Endothelial cell of umbilical vein (primary cell): Measurements from ENCODE around the gene PROX1. TPM values are rescaled to one million over a fixed set of nuclear protein-coding genes. Genes with fewer than 3 reads are reported as not detected.

Experiments
- BruUV-seq: library from RNA; stranded (reverse); fragments of 400-500 nt; replicated peaks from 2 replicates; lab custom pipeline; 2021; lab: Mats Ljungman, UMichigan
- CTCF ChIA-PET: fragments of 300-600, 350-600 bp; sonication (Branson Sonifier 250); formaldehyde crosslinking; loops from one replicate; lab custom pipeline; 2021; ENCODE audit warnings: antibody characterized with exemption, inconsistent platforms; lab: Charles Lee
- POLR2A ChIA-PET: fragments of 300-600, 350-600 bp; sonication (Branson Sonifier 250); formaldehyde crosslinking; loops from one replicate; lab custom pipeline; 2021; ENCODE audit warnings: antibody characterized with exemption, inconsistent platforms; lab: Charles Lee
- DNase-seq: peaks from one replicate; pipeline ENCODE4 v3.0.0-alpha.2; 2011; ENCODE audit warnings: low read depth, low spot score
- FAIRE-seq: peaks from 2 replicates; lab custom pipeline; 2011; peaks lifted over from hg19 to GRCh38; lab: Jason Lieb, UNC
- H2AFZ ChIP-seq: 2 replicates; pipeline ENCODE4 v1.6.0; 2012; ENCODE audit warnings: low read depth, low read length, control low read depth, inconsistent platforms
- H3K27ac ChIP-seq: 2 replicates; pipeline ENCODE4 v1.5.1; 2011; ENCODE audit warnings: low read depth, mild to moderate bottlenecking, control low read depth, low read length, moderate library complexity; ENCODE audit not compliant: insufficient read depth
- H3K27me3 ChIP-seq, 2 experiments: 2 replicates each; pipeline versions ENCODE4 v1.6.0 to v1.6.1; 2011; ENCODE audit warnings: low read length in 2 of 2, mixed read lengths in 1 of 2; ENCODE audit not compliant: control insufficient read depth in 2 of 2, insufficient read depth in 2 of 2
- H3K36me3 ChIP-seq, 2 experiments: 2 replicates in 1 of 2; 3 replicates in 1 of 2; pipeline ENCODE4 v1.5.1; 2011; ENCODE audit warnings: low read length in 2 of 2, mild to moderate bottlenecking in 1 of 2, moderate library complexity in 1 of 2; ENCODE audit not compliant: control insufficient read depth in 2 of 2, insufficient read depth in 2 of 2; ENCODE audit errors: extremely low read depth in 1 of 2
- H3K4me1 ChIP-seq: 3 replicates; pipeline ENCODE4 v1.5.1; 2011; ENCODE audit warnings: mild to moderate bottlenecking, low read length; ENCODE audit not compliant: control insufficient read depth, insufficient read depth; ENCODE audit errors: extremely low read depth
- H3K4me2 ChIP-seq: 2 replicates; pipeline ENCODE4 v1.6.1; 2011; ENCODE audit warnings: low read length, control low read depth, mixed read lengths; ENCODE audit not compliant: insufficient read depth
- H3K4me3 ChIP-seq, 3 experiments: fragments of 200-600 bp in 1 of 3; sonication (generic), shearing (Covaris generic) in 1 of 3; replicated peaks in 1 of 3; 2 replicates each; pipeline ENCODE4 v1.5.1; 2011 to 2016; ENCODE audit warnings: control low read depth in 3 of 3, low read length in 3 of 3, mild to moderate bottlenecking in 2 of 3, inconsistent platforms in 1 of 3, low read depth in 1 of 3, moderate library complexity in 1 of 3; ENCODE audit not compliant: insufficient read depth in 1 of 3
- H3K79me2 ChIP-seq: 2 replicates; pipeline ENCODE4 v1.6.0; 2012; ENCODE audit warnings: low read length, inconsistent platforms; ENCODE audit not compliant: control insufficient read depth, insufficient read depth
- H3K9ac ChIP-seq: replicated peaks from 2 replicates; pipeline ENCODE3; 2011; ENCODE audit warnings: low read length, control low read depth; ENCODE audit not compliant: insufficient read depth; ENCODE audit errors: extremely low read depth
- H3K9me1 ChIP-seq: replicated peaks from 3 replicates; pipeline ENCODE4 v1.6.0; 2011; ENCODE audit warnings: mild to moderate bottlenecking, low read length; ENCODE audit not compliant: control insufficient read depth, insufficient read depth; ENCODE audit errors: extremely low read depth
- H3K9me3 ChIP-seq: replicated peaks from 2 replicates; pipeline ENCODE4 v1.5.1; 2012; ENCODE audit warnings: low read length, inconsistent platforms; ENCODE audit not compliant: control insufficient read depth, insufficient read depth
- H4K20me1 ChIP-seq: replicated peaks from 2 replicates; pipeline ENCODE3; 2011; ENCODE audit warnings: mild to moderate bottlenecking, low read length; ENCODE audit not compliant: control insufficient read depth, insufficient read depth; ENCODE audit errors: extremely low read depth
- EZH2 ChIP-seq: IDR thresholded peaks from 2 replicates; pipeline ENCODE4 v1.6.1; 2012; ENCODE audit warnings: borderline replicate concordance, low read depth, mild to moderate bottlenecking, moderate library complexity, low read length, inconsistent platforms; ENCODE audit not compliant: severe bottlenecking
- FOS ChIP-seq: IDR thresholded peaks from 2 replicates; pipeline ENCODE4 v1.6.1; 2011; ENCODE audit warnings: mild to moderate bottlenecking, low read length, moderate library complexity, borderline replicate concordance; ENCODE audit not compliant: insufficient read depth
- GATA2 ChIP-seq: IDR thresholded peaks from 2 replicates; pipeline ENCODE4 v1.7.0; 2011; ENCODE audit warnings: low read depth, mild to moderate bottlenecking, moderate library complexity, mixed read lengths, low read length; ENCODE audit not compliant: insufficient read length, insufficient read depth
- JUN ChIP-seq: IDR thresholded peaks from 2 replicates; pipeline ENCODE4 v1.6.1; 2011; ENCODE audit warnings: borderline replicate concordance, low read depth; ENCODE audit not compliant: insufficient read length, insufficient read depth
- MAX ChIP-seq: IDR thresholded peaks from 2 replicates; pipeline ENCODE4 v1.6.1; 2011; ENCODE audit not compliant: insufficient read depth, insufficient read length
- MYC ChIP-seq: IDR thresholded peaks from one replicate; pipeline ENCODE4 v1.6.1; 2011; ENCODE audit warnings: mild to moderate bottlenecking, low read depth, low read length
- POLR2A ChIP-seq: IDR thresholded peaks from 2 replicates; pipeline ENCODE4 v1.6.1; 2012; ENCODE audit warnings: low read depth, mild to moderate bottlenecking, control low read depth, low read length
- POLR2AphosphoS5 ChIP-seq: IDR thresholded peaks from 2 replicates; pipeline ENCODE4 v1.6.1; 2012; ENCODE audit warnings: low read depth, mild to moderate bottlenecking, control low read depth, low read length, moderate library complexity; ENCODE audit not compliant: insufficient read depth
- dilution Hi-C: fragments of 300-500 bp; cut with MboI; formaldehyde crosslinking; loops from one replicate; pipeline ENCODE4 v1.15.0; 2019; ENCODE audit warnings: low sequenced_read_pairs; ENCODE audit not compliant: extremely low pct_ligation_motif_present
- intact Hi-C: fragments of 100-400 bp; cut with micrococcal nuclease; formaldehyde crosslinking; loops from one replicate; pipeline ENCODE4 v1.10.0; 2022
- polyA plus RNA-seq, 4 experiments: library from polyadenylated mRNA; depleted of rRNA in 3 of 4; stranded (reverse) in 3 of 4; unstranded in 1 of 4; fragments of >200 nt; gene quantifications; 2 replicates each; pipeline versions ENCODE4 v1.2.1 to v1.2.3, GENCODE V29; 2011 to 2012; ENCODE audit warnings: missing spikeins in 1 of 4
- total RNA-seq: library from RNA; stranded (reverse); gene quantifications from 2 replicates; pipeline ENCODE4 v1.2.3, GENCODE V29; 2021
- TF ChIP-seq, protein P1 (sequence below), 2 donors: IDR thresholded peaks; 1 replicate in 1 of 2; 2 replicates in 1 of 2; pipeline ENCODE4 v1.5.1; 2011; ENCODE audit warnings: low read length in 2 of 2, mild to moderate bottlenecking in 2 of 2, moderate library complexity in 2 of 2, control low read depth in 1 of 2, inconsistent platforms in 1 of 2, low read depth in 1 of 2; ENCODE audit not compliant: insufficient read depth in 1 of 2; ENCODE audit errors: extremely low read depth in 1 of 2

The PROX1 gene
- total and polyA plus RNA-seq, 2 donors (not counting 3 experiments of a cell fraction or from before 2014, with no cell fraction given), result 2.2 to 4.0 TPM

DNA sequence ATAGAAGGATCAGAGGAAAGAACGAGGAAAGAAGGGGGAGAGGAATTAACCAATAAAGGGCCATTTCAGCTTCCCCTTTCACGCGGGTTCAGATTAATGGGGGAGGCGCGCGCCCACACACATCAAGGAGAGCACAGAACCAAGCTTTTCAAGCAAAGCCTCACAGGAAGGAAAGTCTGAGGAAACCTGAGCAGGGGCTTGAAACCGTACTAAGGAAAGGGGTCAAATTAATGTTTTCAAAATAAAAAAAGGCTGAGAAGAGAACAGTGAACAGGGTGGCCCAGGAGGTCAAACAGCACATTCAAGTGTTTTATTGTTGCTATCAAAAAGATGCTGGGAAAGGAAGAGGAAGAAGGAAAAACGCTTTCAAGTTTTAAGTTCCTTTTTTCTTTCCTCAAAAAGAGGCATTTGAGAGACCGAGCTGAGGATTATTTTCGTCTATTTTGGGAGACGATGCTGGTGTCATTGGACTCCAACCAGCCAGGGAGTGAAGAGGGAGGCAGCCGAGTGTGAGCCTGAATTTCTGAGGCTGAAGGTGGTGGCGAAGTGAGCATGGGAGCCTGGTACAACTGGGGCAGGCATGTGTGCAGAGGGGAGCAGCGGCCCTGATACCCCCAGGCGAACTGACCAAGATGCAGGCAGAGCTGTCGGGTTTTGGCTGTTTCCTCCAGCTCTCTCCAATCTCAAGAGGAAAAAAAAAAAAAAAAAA lies 88.4 kb downstream of the PROX1 start:
- ChIA-PET CTCF (interaction anchor here (0.6 to 1.0 kb wide), 3 partner anchors 9 to 47 kb away, joined by 3 to 4 read pairs (median 3); no protein-coding TSS in a partner anchor), POLR2A (no interaction called here)
- Histone ChIP-seq H3K27ac (no peak overlapping the region), H4K20me1 (no peaks in the 10 kb centered on the region), H2AFZ (no peak overlapping the region), H3K79me2 (no peaks in the 10 kb centered on the region), H3K9ac (no peak overlapping the region), H3K36me3 (no peaks in the 10 kb centered on the region), H3K9me3 (no peaks in the 10 kb centered on the region), H3K27me3 (peaks cover 0 to 3% of the 10 kb centered on the region in 2 experiments), H3K4me2 (no peak overlapping the region), H3K4me3 (no peak overlapping the region), H3K4me1 (peaks cover 5% of the 10 kb centered on the region), H3K9me1 (no peaks in the 10 kb centered on the region)
- DNase-seq, result no peak
- intact Hi-C loops (no loop called here), dilution Hi-C loops (no loop called here)
- BruUV-seq, result no TSS peak
- TF ChIP-seq POLR2AphosphoS5, result no peak
- TF ChIP-seq GATA2, result no peak
- TF ChIP-seq EZH2, result no peak
- TF ChIP-seq, protein P1, sequence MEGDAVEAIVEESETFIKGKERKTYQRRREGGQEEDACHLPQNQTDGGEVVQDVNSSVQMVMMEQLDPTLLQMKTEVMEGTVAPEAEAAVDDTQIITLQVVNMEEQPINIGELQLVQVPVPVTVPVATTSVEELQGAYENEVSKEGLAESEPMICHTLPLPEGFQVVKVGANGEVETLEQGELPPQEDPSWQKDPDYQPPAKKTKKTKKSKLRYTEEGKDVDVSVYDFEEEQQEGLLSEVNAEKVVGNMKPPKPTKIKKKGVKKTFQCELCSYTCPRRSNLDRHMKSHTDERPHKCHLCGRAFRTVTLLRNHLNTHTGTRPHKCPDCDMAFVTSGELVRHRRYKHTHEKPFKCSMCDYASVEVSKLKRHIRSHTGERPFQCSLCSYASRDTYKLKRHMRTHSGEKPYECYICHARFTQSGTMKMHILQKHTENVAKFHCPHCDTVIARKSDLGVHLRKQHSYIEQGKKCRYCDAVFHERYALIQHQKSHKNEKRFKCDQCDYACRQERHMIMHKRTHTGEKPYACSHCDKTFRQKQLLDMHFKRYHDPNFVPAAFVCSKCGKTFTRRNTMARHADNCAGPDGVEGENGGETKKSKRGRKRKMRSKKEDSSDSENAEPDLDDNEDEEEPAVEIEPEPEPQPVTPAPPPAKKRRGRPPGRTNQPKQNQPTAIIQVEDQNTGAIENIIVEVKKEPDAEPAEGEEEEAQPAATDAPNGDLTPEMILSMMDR (IDR thresholded peaks at IDR 0.05; ENCODE audit: extremely low read depth in 1 of 2, insufficient read depth in 1 of 2, low read depth in 1 of 2, low read length in 2 of 2), result no peak
- TF ChIP-seq MYC, result no peak
- TF ChIP-seq POLR2A, result no peak
- TF ChIP-seq JUN, result no peak
- no peak for TF ChIP-seq MAX
- TF ChIP-seq FOS, result no peak
- FAIRE-seq, result no peak
